ENCODE data around the gene MMS19. TPM values are rescaled to one million over a fixed set of nuclear protein-coding genes. Genes with fewer than 3 reads are reported as not detected.

MMS19 gene
- total RNA-seq (100 to 1,000 TPM in 1 of 9 donors, 10 to 100 TPM in 8; 38.7 to 139 (median 61.0) TPM), polyA plus RNA-seq (10 to 100 TPM; 46.8 to 79.8 (median 68.4) TPM)
- long read RNA-seq, donor 1, partial matches to known transcripts: 27 of 31 reads
- long read RNA-seq, donor 1, other reads (novel, unspliced or antisense): 0 of 31 reads
- long read RNA-seq, donor 2, partial matches to known transcripts: 9 of 11 reads
- long read RNA-seq, donor 2, other reads (novel, unspliced or antisense): 0 of 11 reads
- long read RNA-seq, donor 3, partial matches to known transcripts: 6 of 6 reads
- long read RNA-seq, donor 3, other reads (novel, unspliced or antisense): 0 of 6 reads
- long read RNA-seq, donor 4, transcript MMS19-209 (31 exons, 3,797 nt): major isoform, 5 of 8 reads
- long read RNA-seq, donor 4, partial matches to known transcripts: 1 of 8 reads
- long read RNA-seq, donor 4, other reads (novel, unspliced or antisense): 2 of 8 reads
- long read RNA-seq, donor 5, transcript MMS19-209 (31 exons, 3,797 nt): major isoform, 21 of 55 reads
- long read RNA-seq, donor 5, partial matches to known transcripts: 13 of 55 reads
- long read RNA-seq, donor 5, other reads (novel, unspliced or antisense): 20 of 55 reads
- long read RNA-seq, donor 6, transcript MMS19-209 (31 exons, 3,797 nt): major isoform, 5 of 8 reads
- long read RNA-seq, donor 6, partial matches to known transcripts: 1 of 8 reads
- long read RNA-seq, donor 6, other reads (novel, unspliced or antisense): 2 of 8 reads
- long read RNA-seq, donor 7, partial matches to known transcripts: 0 of 2 reads
- long read RNA-seq, donor 7, other reads (novel, unspliced or antisense): 0 of 2 reads
- long read RNA-seq, donor 8, partial matches to known transcripts: 19 of 23 reads
- long read RNA-seq, donor 8, other reads (novel, unspliced or antisense): 0 of 23 reads
- long read RNA-seq, donor 9, partial matches to known transcripts: 0 of 2 reads
- long read RNA-seq, donor 9, other reads (novel, unspliced or antisense): 0 of 2 reads
- long read RNA-seq, donor 10, partial matches to known transcripts: 7 of 7 reads
- long read RNA-seq, donor 10, other reads (novel, unspliced or antisense): 0 of 7 reads

GRCh38 chr10:97498076-97498840 lies at the start of gene MMS19:
Gene MMS19 (minus strand): TSS chr10:97498422. CDS start chr10:97498384, 38 bp downstream.
- H3K4me1 ChIP-seq (replicated peaks in 1 of 2): peaks cover 10 to 46% of the 10 kb centered on the region in 2 donors
- H3K27ac ChIP-seq: peak within 1 kb of the TSS; percentile 82 to 93 (median 89)

GRCh38 chr10:97547962-97548361 lies 49.7 kb upstream of the MMS19 start:
- no peak for DNase-seq
- no peaks in the 10 kb centered on the region for H3K9me3 ChIP-seq (replicated peaks in 1 of 3)
- H3K4me1 ChIP-seq (replicated peaks in 1 of 2): peaks cover 1 to 8% of the 10 kb centered on the region in 2 donors
- no peak overlapping the region for H3K27ac ChIP-seq
- no peak for TF ChIP-seq POLR2A (IDR thresholded peaks at IDR 0.05)
- no peak for TF ChIP-seq CTCF (IDR thresholded peaks at IDR 0.05)
- H3K36me3 ChIP-seq (replicated peaks in 1 of 2): no peaks in the 10 kb centered on the region
- H3K27me3 ChIP-seq: no peaks in the 10 kb centered on the region
- intact Hi-C loops (cut with DNase I): no loop called here
- WGBS, 4 donors: 78 to 83% (median 80%) methylated on average over 4 of the region's 4 CpGs
- no peak overlapping the region for H3K4me3 ChIP-seq

More at GRCh38 chr10:97498076-97498840, at the start of gene MMS19:
- H3K4me3 ChIP-seq: peak within 1 kb of the TSS; percentile 74 to 92 (median 82)
- no peaks in the 10 kb centered on the region for H3K9me3 ChIP-seq (replicated peaks in 1 of 3)
- peak in 2 of 6 experiments; percentile 11 to 19 for TF ChIP-seq CTCF (IDR thresholded peaks at IDR 0.05)
- TF ChIP-seq POLR2A (IDR thresholded peaks at IDR 0.05): peak; percentile 60 to 83
- no peaks in the 10 kb centered on the region for H3K36me3 ChIP-seq (replicated peaks in 1 of 2)
- H3K27me3 ChIP-seq: no peaks in the 10 kb centered on the region
- WGBS, 4 donors: 0 to 1% (median 0%) methylated on average over 17 to 73 of the region's 73 CpGs
- intact Hi-C loops (cut with DNase I): no loop called here
- DNase-seq: peak; percentile 99 to 100 (median 100)

GRCh38 chr10:97547271-97547600 lies 49.0 kb upstream of the MMS19 start:
- no peak for TF ChIP-seq POLR2A (IDR thresholded peaks at IDR 0.05)
- no peak for TF ChIP-seq CTCF (IDR thresholded peaks at IDR 0.05)
- intact Hi-C loops (cut with DNase I): no loop called here
- Histone ChIP-seq H3K4me3 (no peak overlapping the region), H3K27ac (no peak overlapping the region), H3K4me1 (replicated peaks in 1 of 2) (peaks cover 8 to 15% of the 10 kb centered on the region in 2 donors), H3K36me3 (replicated peaks in 1 of 2) (no peaks in the 10 kb centered on the region), H3K27me3 (no peaks in the 10 kb centered on the region), H3K9me3 (replicated peaks in 1 of 3) (no peaks in the 10 kb centered on the region)
- WGBS, 4 donors: 58 to 61% (median 60%) methylated on average over 4 of the region's 4 CpGs
- DNase-seq: no peak

Measured in adrenal gland (tissue), 19 donors.